Skeletal muscle tissue (tissue), 4 donors: ENCODE data around the gene ADAMTS17. TPM values are rescaled to one million over a fixed set of nuclear protein-coding genes. Genes with fewer than 3 reads are reported as not detected.

Experiments used
- H3K27ac ChIP-seq: one replicate; pipeline ENCODE4 v1.7.0; 2013; ENCODE audit warnings: mild to moderate bottlenecking, low read depth, low read length, inconsistent platforms
- H3K27me3 ChIP-seq, 3 donors: one replicate each; pipeline ENCODE4 v1.7.0; 2013; ENCODE audit warnings: low read length in 3 of 3; ENCODE audit not compliant: control insufficient read depth in 3 of 3, insufficient read depth in 3 of 3
- H3K36me3 ChIP-seq, 3 donors: one replicate each; pipeline ENCODE4 v1.7.0; 2013; ENCODE audit warnings: low read length in 3 of 3; ENCODE audit not compliant: control insufficient read depth in 3 of 3, insufficient read depth in 3 of 3
- H3K4me1 ChIP-seq, 3 donors: one replicate each; pipeline ENCODE4 v1.7.0; 2013; ENCODE audit warnings: low read length in 3 of 3, mild to moderate bottlenecking in 3 of 3; ENCODE audit not compliant: control insufficient read depth in 3 of 3, insufficient read depth in 3 of 3
- H3K4me3 ChIP-seq, 3 donors: one replicate each; pipeline ENCODE4 v1.7.0; 2013; ENCODE audit warnings: low read length in 3 of 3
- H3K9ac ChIP-seq, 3 donors: one replicate each; pipeline ENCODE4 v1.7.0; 2013; ENCODE audit warnings: low read length in 3 of 3, mild to moderate bottlenecking in 3 of 3, moderate library complexity in 2 of 3, low read depth in 1 of 3
- H3K9me3 ChIP-seq, 3 donors: one replicate each; pipeline ENCODE4 v1.7.0; 2013; ENCODE audit warnings: low read length in 3 of 3; ENCODE audit not compliant: control insufficient read depth in 3 of 3
- total RNA-seq: library from RNA; depleted of rRNA; stranded (reverse); fragments of >200 nt; gene quantifications from one replicate; pipeline ENCODE4 v1.2.3, GENCODE V29; 2014
- donor health status: Osteomylitis.

Gene ADAMTS17
- total RNA-seq, 1 donor from 2014 or later, result 5.7 TPM

DNA sequence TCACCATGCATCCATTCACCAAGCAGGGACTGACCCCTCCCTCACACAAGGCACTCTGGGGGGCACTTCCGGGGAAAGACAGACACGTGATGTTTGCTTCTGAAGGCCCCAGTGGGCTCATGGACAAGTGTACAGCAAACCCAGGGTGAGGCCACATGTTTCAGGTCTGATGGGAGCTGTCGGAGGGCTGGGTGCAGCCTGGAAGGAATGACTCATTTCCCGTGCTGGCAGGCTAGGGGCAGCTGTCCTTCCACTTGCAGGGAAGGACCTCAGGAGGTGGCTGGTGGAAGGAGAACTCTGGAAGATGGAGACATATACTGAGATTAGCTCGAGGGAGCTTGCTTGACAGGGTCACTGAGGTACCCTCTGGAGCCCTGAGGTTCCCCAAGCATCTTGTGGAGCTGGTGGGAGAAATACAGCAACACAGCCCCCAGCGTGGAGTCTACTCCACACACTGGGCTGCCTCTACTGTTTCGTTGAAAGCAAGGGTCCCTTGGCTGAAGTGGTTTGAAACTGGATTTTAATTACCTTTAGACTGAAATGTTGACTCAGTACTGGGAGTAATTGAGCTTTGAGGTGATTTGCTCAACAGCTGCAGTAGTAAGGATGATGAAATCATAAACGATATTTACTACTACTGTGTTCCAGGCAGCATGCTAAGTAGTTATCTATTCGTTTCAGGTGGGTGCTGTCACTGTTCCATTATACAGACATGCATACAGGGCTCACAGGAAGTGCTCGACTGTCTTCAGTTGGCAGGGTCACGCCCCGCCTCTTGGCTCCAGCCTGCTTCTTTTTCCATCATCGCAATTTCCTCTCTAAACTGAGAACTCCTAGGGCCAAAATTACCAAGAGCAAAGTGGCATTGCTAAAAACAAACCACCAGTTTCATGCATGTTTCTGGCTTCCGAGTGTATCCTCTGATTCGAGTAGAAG, 230.4 kb downstream of the ADAMTS17 start:
- H3K27ac ChIP-seq, result peak overlapping the region; percentile 26
- no peaks in the 10 kb centered on the region for H3K27me3 ChIP-seq
- H3K4me1 ChIP-seq, result peaks cover 46 to 50% (median 46%) of the 10 kb centered on the region in 3 donors
- peaks cover 0 to 11% (median 3%) of the 10 kb centered on the region in 3 donors for H3K36me3 ChIP-seq
- H3K9ac ChIP-seq, result no peak overlapping the region
- H3K4me3 ChIP-seq, result peak overlapping the region in 1 of 3 donors; percentile 13
- H3K9me3 ChIP-seq, result no peaks in the 10 kb centered on the region

DNA sequence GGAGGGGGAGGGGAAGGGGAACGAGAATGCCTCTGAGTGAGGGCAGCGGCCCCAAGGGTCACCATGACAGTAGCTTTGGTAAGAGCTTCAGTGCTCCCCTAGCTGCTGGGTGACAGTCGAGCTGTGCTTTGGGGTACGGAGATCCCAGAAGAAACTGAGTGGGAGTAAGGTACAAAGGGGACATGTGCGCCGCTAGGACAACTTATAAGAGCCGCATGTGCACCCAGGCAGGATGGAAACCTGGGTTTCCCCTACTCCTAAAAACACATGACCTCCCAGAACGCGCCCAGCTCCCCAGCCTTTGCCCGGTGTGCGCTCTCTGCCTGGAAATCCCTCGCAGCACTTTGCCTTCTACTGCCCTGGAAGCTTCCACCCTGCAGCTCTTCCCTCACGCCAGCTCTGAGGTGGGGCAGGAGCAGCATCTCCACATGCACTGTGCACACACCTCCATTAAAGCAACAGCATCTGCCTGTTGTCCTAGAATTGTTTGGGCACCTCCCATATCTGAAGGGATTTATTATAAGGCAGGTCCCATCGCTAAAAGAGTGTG, 232.2 kb downstream of the ADAMTS17 start:
- no peak overlapping the region for H3K27ac ChIP-seq
- H3K9ac ChIP-seq, result no peak overlapping the region
- peaks cover 3 to 11% (median 3%) of the 10 kb centered on the region in 3 donors for H3K36me3 ChIP-seq
- H3K9me3 ChIP-seq, result no peaks in the 10 kb centered on the region
- peaks cover 32 to 40% (median 34%) of the 10 kb centered on the region in 3 donors for H3K4me1 ChIP-seq
- no peak overlapping the region for H3K4me3 ChIP-seq
- H3K27me3 ChIP-seq, result no peaks in the 10 kb centered on the region

DNA sequence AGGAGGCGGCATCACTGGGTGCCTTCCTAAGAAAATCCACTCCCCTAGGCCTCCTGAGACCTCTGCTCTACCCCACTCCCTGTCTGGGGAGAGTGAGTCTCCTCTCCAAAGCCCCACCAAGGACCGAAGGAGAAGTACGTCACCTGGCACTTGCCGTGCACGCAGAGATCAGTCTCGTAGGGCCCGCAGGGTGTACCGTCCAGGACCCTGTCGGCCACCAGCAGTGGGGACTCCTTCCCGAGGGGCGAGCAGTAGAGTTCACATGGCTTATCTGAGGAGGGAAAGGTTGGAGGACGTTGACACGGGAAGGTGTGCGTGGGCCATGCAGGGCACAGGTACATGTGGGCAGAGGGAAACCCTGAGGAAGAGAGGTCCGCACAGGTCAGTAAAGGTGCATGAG, 232.9 kb downstream of the ADAMTS17 start:
- H3K9ac ChIP-seq, result no peak overlapping the region
- H3K27me3 ChIP-seq, result no peaks in the 10 kb centered on the region
- peaks cover 3 to 11% (median 4%) of the 10 kb centered on the region in 3 donors for H3K36me3 ChIP-seq
- H3K4me3 ChIP-seq, result no peak overlapping the region
- no peaks in the 10 kb centered on the region for H3K9me3 ChIP-seq
- no peak overlapping the region for H3K27ac ChIP-seq
- H3K4me1 ChIP-seq, result peaks cover 29 to 35% (median 29%) of the 10 kb centered on the region in 3 donors

- H3K4me1 ChIP-seq, result peaks cover 24 to 30% (median 24%) of the 10 kb centered on the region in 3 donors
- no peaks in the 10 kb centered on the region for H3K9me3 ChIP-seq
- no peak overlapping the region for H3K27ac ChIP-seq
- peaks cover 3 to 12% (median 6%) of the 10 kb centered on the region in 3 donors for H3K36me3 ChIP-seq
- no peaks in the 10 kb centered on the region for H3K27me3 ChIP-seq
- no peak overlapping the region for H3K9ac ChIP-seq
- no peak overlapping the region for H3K4me3 ChIP-seq
Measured at GRCh38 chr15:100108346-100108745, 233.4 kb downstream of the ADAMTS17 start.

DNA sequence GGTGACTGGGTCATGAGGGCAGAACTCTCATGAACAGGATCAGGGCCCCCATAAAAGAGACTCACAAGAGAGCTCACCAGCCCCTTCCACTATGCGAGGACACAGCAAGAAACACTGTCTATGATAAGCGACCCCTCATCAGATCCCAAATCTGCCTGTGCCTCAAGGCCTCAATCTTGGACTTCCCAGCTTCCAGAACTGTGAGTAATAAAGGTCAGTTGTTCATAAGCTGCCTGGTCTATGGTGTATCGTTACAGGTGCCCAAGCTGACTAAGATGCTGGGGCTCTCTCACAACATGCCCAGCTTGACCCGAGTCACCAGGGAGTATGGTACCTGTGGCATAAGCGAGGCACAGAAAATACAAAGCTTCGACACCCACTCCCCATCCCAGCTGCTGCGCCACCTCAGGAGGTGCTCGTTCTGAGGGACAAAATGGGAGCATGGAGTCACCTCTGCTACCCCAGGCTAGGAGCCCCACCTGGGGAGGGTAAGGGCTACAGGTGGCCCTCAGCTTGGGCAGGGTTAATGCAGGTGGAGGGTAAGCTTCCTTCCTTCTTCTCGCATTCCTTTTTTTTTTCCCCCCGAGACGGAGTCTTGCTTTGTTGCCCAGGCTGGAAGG, 234.1 kb downstream of the ADAMTS17 start:
- Histone ChIP-seq H3K9me3 (no peaks in the 10 kb centered on the region), H3K9ac (no peak overlapping the region), H3K27ac (no peak overlapping the region), H3K27me3 (no peaks in the 10 kb centered on the region), H3K4me3 (no peak overlapping the region), H3K4me1 (peaks cover 18 to 24% (median 22%) of the 10 kb centered on the region in 3 donors), H3K36me3 (peaks cover 4 to 15% (median 7%) of the 10 kb centered on the region in 3 donors)

GRCh38 chr15:100107151-100107550, 234.6 kb downstream of the ADAMTS17 start:
- H3K9me3 ChIP-seq, result no peaks in the 10 kb centered on the region
- peaks cover 6 to 15% (median 8%) of the 10 kb centered on the region in 3 donors for H3K36me3 ChIP-seq
- no peaks in the 10 kb centered on the region for H3K27me3 ChIP-seq
- peaks cover 15 to 20% (median 17%) of the 10 kb centered on the region in 3 donors for H3K4me1 ChIP-seq
- no peak overlapping the region for H3K27ac ChIP-seq
- H3K4me3 ChIP-seq, result no peak overlapping the region
- no peak overlapping the region for H3K9ac ChIP-seq

DNA sequence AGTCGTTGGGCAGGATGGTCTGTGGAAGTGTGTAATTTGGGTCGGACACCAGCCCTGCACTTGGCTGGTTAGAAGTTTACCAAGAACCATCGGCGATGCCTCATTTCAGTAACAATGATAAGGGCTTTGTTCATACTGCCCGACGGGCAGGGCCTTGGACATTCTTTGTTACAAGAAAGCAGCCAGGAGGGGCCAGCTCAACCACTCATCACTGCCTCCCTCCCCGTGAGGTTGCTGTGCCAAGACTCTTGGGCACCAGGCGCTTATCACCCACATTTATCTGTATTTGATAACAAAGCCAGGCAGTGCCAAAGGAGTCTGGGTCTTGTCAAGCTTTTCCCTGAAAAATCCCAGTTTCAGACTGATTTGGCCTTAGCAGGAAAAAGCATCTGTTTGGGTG, 235.0 kb downstream of the ADAMTS17 start:
- H3K4me1 ChIP-seq, result peaks cover 10 to 16% (median 13%) of the 10 kb centered on the region in 3 donors
- H3K36me3 ChIP-seq, result peaks cover 6 to 15% (median 8%) of the 10 kb centered on the region in 3 donors
- no peak overlapping the region for H3K9ac ChIP-seq
- H3K27me3 ChIP-seq, result no peaks in the 10 kb centered on the region
- no peak overlapping the region for H3K27ac ChIP-seq
- no peaks in the 10 kb centered on the region for H3K9me3 ChIP-seq
- H3K4me3 ChIP-seq, result no peak overlapping the region

- H3K9me3 ChIP-seq, result no peaks in the 10 kb centered on the region
- H3K27me3 ChIP-seq, result no peaks in the 10 kb centered on the region
- no peak overlapping the region for H3K27ac ChIP-seq
- peaks cover 0 to 4% (median 3%) of the 10 kb centered on the region in 3 donors for H3K4me1 ChIP-seq
- no peak overlapping the region for H3K4me3 ChIP-seq
- peaks cover 3 to 10% (median 8%) of the 10 kb centered on the region in 3 donors for H3K36me3 ChIP-seq
- no peak overlapping the region for H3K9ac ChIP-seq
Measured at GRCh38 chr15:100105101-100105500, 236.7 kb downstream of the ADAMTS17 start.

GRCh38 chr15:100104245-100104644, 237.5 kb downstream of the ADAMTS17 start:
- Histone ChIP-seq H3K9me3 (no peaks in the 10 kb centered on the region), H3K27ac (no peak overlapping the region), H3K4me3 (no peak overlapping the region), H3K27me3 (no peaks in the 10 kb centered on the region), H3K4me1 (peaks cover 0 to 4% (median 3%) of the 10 kb centered on the region in 3 donors), H3K36me3 (peaks cover 3 to 10% (median 8%) of the 10 kb centered on the region in 3 donors), H3K9ac (no peak overlapping the region)
